ENCODE measurements around the gene SLC8A3.

SLC8A3 gene

DNA sequence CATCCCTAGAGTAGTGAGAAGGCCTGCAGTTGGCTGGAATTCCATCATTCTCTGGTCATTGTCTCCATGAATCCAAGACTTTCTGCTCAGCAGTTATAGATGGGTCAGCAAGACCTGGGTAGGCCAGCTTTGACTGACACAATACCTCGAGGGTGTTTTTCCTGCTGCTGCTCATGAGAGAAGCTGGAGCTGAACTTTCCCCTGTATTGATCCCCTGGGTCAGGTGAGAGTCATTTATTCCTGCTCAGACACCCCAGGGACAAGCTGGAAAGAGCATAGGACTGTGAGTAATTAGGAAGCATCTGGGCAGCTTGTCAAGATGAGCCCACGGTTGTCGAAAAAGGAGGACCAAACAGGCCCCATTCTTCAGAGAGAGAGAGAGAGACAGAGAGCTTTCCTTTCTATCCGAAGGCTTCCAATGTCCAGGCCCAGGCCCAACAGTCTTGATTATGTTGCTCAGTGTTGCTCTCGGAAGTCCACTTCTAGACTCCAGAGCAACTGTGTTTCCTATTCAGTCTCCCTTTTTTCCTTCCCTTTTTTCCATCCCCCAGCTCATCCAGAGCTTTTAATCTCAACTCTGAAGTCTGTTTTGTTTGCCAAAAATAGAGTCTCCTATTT lies 131.1 kb downstream of the SLC8A3 start:
- no peak for DNase-seq

DNA sequence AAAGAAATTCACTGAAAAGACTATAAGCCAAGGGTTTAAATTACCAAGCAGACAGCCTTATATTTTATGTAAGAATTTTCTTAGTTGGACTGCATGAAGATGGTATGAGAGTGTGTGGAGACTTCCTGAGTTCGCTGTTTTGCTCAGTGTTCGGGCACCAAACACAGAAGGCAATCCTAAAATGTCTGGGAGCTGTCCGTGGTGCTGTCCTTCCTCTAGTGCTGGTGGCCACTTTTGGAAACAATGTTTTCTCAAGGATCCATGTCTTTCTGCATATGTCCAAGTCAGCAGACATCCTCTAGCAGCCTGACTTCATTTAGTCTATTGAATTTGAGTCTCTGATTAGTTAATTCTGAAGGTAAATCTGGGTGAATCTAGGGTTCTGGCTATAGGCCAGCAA lies 135.8 kb downstream of the SLC8A3 start:
- DNase-seq, result no peak

DNA sequence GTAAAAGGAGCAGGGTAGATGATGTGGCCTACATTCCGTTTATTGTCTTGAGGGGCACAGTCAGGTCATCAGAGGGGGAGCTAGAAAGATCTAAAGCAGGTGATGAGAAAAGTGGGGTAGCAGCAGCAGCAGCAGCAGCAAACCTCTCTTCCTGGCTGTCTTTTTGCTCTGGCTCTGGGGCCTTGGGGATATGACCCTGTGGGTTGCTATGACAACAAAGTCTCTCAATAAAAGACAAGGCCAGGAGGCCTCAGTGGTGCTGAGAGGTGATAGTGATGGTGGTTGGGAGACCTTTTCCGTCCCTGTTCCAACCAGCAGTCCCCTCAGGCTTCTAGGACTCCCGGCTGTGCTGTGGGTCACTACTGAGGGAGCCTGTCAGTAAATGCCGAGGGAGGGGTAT lies 138.6 kb downstream of the SLC8A3 start:
- no peak for DNase-seq

DNA sequence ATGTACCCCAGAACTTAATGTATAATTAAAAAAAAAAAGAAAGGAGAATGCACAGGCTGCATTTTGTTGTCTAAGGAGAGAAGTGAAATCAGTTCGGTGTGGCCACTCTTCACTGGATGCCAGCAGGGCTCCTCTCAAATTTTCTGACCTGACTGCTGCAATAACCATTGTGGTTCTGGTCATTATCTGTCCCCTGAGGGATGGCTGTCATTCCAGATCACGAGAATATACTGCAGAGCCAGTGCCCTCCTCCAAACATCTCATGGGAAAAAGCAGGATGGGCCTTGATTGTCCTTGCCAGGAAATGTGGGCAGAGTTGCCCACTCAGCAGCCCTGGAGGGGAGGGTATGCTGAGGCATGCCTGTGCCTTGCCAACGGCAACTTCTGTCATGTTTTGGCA lies 139.1 kb downstream of the SLC8A3 start:
- no peak for DNase-seq

DNA sequence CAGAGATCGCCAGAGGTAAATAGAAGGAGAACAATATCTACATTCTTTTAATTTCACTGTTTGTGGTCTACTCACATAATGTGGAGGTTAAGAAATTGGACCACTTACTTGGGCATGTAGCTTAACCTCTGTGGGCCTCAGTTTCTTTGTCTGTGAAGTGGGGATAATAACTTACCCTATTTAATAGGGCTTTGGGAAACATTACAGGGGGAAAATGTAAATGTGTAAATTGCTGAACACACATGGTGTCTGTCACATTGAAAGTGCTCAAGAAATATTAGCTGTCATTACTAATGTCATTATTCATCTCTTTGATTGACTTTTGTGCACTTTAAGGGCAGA lies 140.5 kb downstream of the SLC8A3 start:
- DNase-seq, result no peak

DNA sequence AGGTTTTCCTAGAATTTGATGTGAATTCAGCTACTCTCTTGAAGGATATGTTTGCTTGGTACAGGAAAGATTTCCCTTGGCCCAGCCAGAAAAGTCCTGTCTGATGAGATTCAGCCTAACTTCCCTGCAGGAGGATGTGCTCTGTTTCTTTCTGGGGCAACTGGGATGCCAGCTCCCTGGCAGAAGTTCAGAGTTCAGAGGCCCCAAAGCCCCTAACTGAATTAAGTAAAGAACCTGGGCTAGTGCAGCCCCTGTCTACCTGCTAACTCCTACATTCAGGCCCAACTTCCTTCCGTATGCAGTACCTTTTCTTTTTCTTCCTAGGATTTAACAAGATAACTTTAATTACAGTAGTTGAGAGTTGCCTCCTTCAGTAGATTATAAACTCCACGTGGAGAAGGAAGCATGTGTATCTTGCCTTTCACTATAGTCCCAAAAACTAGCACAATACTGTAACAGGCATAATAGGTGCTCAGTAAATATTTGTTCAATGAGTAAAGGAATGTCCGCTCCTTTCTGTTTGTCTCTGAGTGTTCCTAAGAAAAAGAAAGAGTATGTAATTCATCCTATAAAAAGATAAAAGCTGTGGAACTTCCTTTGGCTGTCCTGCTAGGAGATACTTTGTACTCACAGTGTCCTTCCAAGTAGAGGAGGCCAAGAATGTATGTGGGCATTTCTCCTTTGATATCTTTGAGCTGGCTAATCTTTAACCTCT lies 141.0 kb downstream of the SLC8A3 start:
- no peak for DNase-seq

DNA sequence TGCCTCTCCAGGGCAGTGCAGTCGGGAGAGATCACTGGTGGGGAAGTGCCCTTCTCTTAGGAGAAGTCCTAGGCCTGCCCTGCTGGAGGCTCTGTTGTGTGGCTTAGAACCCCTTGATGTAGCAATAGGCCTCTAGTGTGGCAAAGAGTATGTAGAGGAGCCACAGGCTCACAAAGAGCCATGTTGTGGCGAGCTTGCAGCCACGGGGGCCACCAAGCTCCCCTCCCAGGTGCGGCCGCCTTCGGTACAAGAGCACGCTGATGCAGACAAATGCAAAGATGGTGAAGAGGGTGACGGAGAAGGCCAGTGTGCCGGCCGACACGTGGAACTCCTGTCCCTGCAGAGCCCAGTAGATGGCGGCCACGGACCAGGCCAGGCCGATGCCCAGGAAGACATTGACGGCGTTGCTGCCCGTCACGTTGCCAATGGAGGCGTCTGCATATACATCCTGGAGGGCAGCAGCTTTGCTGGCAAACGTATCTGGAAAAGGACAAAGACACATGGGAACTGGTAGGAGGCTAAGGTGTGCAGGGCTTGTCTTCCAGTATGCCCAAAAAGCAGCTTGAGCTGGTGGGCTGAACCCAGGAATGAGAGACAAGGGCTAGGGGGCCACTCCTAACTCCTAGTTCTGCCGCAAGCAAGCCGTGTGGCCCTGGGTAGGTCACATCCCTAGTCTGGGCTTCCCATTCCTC lies 142.8 kb downstream of the SLC8A3 start:
- no peak for DNase-seq

DNA sequence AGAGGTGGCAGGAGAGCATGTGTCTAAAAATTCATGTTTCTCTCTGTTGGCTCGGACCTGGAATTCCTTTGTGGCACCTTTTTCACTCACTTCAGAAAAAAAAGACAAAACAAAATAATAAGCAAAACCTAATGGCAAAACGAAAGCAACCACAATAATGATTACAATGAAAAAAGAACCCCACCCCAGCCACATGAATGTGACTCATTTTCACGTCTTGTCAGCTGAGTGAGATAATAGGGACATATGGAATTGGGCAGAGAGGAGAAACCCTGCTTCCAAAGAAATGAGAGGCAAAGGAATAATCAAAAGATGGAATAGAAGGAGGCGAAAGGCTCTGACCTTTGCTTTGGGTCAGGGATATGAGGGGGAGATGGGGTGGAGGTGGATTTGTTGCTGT lies 143.4 kb downstream of the SLC8A3 start:
- no peak for DNase-seq

DNA sequence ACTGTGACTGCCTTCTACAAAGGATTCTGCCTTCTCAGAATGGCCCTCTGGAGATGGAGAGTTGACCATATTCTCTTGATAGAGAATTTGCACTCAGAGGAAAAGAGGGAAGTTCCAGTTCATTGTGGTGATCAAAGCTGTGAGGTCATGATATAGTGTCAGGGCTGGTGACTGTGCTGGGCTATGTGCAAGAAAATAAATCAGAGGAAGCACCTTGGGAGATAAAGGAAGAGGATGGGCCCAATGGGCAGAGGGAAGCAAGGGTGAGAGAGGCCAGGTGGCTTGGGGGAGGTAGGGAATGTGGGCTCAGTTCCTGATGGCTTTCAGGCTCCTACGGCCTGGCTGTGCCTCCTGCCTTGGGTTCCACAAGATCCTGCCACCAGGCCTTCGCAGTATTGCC lies 145.8 kb downstream of the SLC8A3 start:
- DNase-seq, result no peak

DNA sequence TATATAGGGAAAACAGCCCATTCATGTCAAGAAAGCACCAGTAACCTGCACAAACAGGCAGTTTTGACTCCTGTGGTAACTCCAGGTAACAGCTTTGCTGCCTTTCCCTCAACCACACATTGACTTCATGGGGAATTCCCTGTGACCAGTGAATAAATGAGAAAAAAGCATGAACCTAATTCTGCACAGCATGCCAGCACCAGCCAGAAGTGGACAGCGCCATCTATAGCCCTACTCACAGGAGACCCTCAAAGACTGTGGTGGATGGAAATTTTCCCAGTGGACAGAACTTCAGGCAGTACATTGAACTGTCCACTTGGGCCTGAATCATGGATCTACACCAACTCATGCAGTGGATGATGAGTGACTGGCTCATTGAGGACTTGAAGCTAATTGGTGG lies 152.1 kb downstream of the SLC8A3 start:
- no peak for DNase-seq

DNA sequence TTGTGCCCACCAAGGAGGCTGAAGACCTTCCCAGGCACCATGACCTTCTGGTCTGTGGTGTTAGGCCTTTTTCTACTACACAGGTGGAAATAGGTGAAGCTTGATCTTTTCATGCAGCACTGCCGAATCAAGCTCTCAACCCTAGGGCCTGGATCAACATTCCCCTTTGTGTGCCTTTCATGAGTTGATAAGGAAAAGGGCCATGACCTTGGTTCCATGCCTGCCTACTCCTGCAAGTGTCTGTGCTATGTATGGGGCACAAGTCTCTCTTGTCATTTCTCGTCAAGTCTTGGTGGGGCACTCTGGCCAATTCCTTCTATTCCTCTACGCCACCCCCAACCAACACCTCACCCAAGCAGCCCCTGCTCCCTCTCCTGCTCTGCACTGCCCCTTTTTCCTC lies 154.5 kb downstream of the SLC8A3 start:
- no peak for DNase-seq

DNA sequence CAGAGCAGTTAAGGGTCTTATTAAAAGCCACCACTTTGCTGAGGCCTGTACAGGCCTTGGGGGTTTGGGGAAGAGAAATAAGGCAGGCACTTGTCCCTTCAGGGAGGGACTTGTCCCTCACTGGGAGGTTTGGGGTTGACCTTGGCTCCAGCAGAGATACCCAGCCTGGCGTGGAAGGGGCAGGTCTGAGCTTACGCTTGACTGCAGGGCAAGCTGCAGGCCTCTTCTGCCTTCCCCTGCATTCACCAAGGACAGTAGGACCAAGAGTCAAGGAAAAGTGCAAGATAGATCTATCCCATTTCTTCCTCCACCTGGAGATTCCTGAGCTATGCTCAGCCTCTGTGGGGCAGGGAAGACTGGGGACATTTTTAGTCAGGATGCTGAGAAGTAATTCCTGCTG lies 155.2 kb downstream of the SLC8A3 start:
- DNase-seq, result no peak

DNA sequence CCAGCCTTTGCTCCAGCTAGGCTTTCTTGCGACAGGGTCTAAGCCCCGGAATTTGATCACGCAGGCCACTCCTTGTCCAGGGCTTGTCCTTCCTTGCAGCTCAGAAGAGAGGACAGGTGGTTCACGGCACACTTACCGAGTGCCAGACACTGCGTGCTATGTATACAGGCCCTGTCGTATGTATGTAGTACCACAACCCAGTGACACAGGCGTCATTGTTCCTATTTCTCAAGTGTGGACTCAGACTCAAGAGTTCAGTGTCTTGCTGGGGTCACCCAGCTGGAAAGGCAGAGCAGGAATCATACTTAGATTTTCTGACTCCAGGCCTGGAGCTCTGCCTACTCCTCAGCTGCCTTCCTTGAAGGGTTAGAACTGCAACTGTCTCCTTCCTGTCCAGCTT lies 155.6 kb downstream of the SLC8A3 start:
- DNase-seq, result no peak

DNA sequence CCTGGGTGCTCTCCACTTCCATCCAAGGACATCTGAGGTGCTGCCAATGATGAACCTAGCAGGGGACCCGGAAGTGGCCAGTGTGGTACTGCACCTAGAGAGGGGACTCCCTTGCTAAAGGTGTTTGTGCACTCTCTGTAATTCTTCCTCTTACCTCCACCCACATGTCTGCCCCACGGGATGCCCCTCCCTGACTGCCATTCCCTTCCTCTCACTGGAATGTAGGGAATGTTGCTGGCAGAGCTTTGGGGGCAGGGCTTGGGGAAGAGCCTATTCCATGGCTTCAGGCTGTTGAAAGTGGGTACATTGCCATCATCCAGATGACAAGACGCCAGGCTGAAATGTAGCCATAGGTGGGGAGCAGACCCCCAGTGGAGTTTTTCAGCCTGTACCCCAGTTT lies 156.3 kb downstream of the SLC8A3 start:
- DNase-seq, result no peak

DNA sequence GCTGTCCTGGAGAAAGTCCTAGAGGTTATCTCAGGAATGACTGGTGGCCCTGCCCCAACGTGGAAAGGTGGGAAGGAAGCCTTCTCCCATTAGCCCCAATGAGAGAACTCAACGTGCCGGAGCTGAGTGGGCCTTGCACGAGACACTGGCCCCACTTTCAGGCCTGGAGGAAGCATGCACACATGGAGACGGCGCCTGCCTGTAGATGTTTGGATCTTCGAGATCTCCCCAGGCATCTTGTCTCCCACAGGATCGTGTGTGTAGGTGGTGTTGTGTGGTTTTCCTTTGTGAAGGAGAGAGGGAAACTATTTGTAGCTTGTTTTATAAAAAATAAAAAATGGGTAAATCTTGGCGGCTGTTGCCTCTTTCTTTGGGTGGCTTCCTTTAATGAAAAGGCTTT lies 156.7 kb downstream of the SLC8A3 start:
- DNase-seq, result no peak

DNA sequence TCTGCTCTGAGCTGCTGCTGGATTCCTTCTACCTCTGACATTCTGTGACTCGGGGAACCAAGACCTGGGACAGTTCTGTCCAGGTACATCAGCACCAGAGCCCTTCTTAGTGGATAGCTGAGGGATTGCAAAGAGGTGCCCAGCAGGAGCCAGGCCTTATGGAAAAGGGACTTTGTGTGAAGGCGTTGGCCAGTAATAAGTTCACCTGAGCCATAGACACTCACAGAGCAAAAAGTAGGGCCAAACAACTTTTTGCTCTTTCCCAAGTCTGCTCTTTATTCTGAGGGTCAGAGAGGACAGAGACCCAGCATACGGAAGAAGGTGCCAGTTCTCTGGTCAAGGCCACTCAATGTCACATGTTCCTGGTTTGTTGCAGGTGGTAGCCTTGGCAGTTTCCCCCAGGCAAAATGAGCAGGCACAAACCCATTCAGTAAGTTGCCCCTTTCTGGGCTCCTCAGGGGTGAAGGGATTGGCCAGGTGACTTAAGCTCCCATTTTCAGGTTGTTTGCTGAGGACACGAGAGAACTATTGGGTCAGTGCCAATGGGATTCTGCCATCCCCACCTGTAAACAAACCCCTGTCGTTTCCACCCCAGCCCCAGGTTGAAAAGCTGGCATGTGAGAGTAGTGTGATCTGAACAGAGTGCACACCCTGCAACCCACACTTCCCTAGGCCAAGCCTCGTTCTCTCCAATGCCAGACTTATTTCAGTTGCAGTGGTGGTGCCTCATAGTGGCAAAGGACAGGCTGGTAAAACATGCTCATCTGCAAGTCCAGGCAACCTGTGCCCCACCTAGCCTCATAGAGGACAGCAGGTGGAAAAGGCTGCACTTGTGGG lies 159.2 kb downstream of the SLC8A3 start:
- DNase-seq, result no peak

DNA sequence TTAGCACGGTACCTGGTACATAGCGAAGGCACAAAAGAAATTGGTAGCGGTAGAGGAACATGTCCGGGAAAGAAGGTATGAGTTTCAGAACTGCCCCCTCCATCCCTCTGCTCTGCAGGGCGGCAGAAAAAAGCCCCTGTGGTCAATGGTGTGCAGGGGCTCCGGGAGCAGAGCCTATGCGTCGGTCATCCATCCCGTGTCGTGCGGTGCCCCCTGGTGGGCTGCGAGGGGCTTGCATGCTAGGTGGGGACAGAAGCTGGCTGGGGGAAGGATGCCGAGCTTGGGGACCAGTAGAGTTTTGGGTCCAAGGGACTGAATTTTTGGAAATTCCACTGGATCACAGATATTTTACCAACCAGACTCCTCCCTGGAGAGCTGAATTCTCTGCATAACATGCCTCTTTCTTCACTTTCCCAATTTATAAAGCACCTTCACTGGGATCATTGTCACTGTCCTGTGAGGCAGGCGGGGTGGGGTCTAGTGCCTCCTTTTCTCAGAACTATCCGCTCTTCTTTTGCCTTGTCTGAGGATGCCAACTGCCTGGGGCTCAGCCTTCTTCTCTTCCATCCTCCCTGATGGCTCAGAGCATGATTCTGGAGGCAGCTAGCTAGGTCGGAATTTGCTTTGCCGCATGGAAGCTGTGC lies 160.8 kb downstream of the SLC8A3 start:
- peak; percentile 29 to 45 for DNase-seq

DNA sequence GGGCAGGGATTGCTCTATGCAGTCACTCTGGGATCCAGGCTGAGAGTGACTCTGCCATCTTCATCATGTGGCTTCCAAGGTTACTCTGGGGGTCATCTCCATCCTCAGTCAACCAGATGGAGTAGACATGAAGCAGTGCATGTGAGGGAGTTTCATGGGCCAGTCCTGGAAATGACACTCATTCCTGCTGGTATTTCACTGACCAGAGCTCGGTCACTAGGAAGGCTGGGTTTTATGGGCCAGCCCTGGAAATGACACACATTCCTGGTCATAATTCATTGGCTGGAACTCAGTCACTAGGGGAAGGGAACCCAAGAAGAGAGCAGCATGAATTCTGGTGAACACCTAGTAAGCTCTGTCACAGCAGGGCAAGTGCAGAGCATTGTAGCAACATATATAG lies 164.9 kb downstream of the SLC8A3 start:
- no peak for DNase-seq

DNA sequence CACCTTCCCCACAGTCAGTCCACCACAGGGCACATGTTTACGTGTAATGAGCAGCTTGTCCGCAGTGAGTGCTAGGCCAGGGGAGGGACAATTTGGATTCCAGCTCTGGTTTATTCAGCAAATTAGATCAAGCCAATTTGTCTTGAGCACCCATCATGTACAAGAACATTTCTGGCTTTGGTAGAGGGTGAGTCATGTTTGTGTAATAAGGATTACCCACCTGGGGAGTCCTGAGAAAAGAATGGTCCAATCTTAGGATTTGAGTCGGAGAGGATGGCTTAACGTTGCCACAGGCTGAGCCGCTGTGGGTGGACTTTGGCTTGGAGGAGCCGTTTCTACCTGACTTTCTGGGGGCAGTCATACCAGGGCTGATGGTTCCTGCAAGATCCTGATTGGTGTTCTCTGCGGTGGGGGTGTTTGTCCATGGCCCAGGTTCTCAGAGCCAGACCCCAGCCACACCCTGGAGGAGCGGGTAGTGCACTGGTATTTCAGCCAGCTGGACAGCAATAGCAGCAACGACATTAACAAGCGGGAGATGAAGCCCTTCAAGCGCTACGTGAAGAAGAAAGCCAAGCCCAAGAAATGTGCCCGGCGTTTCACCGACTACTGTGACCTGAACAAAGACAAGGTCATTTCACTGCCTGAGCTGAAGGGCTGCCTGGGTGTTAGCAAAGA lies 165.8 kb downstream of the SLC8A3 start:
- no peak for DNase-seq

DNA sequence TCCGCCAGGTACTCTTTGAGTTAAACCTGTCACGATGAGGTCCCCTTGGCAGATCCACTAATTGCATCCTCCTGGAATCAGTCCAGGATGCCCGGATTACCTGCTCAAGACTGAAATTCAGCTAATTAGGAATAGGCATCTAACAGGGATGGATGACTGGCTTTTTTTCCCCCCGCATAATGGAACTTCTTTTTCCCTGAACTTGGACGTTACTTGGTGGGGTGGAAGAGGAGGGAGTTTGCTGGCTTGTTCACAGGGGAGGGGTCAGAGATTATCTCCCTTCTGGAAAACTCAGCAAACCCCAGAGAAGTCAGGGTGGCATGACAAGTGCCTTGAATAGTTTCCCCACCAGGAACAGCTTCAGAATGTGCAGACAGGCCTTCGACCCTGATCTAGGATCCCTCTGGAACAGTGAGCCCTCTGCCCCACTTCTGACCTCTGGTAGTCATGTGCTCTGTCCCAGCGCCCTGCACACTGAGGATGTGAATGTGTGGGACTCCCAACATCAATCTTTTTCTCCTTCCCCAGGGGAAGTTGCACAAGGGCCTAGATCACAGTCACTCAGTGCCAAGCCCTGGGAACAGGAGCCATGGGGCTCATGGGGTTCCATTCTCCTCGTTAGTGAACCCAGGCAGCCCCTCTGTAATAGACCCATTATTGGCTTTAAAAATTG lies 167.1 kb downstream of the SLC8A3 start:
- no peak for DNase-seq

DNA sequence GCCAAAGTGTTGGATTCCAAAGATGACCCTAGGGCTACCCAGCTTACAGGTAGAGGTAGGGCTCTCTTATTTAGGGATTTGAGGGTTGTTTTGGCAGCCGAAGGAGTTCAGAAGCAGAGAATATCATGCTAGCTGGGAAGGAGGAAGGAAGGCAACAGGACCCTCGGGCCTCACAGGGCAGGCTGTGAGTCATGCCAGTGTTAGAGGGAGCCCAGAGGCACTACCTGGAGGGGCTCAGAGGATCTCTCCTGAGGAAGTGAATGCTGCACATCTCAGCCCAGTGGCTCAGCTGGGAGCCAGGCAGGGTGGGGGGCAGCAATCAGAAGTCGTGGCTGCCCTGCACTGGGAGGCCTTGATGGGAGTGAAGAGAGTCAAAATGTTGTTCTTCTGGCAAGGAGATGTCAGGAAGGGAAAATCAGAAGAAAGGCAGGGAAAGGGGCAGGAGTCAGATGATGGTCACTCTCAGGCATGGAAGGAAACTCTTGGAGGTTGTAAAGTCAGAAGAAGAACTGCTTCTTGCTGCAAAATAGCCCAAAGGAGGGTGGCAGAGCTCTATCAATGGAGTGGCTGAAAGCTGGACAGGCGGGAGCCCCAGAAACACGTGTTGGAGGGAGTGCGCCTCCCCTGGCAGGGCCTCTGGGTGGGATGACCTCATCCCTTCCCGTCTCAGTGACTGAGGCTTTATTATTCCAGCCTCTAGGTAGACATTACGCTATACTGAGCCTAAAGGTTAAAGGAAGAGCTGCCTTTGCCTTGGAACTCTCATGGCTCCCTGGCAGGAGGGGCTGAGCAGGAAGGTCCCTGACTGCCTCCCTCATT lies 168.2 kb downstream of the SLC8A3 start:
- no peak for DNase-seq

Data from CD4-positive, alpha-beta T cell treated with Interleukin-1 beta for 1 hour (primary cell).